ENCODE measurements around the gene NPHP4. TPM values are rescaled to one million over a fixed set of nuclear protein-coding genes. Genes with fewer than 3 reads are reported as not detected.

NPHP4 gene
- total and polyA plus RNA-seq, 9 donors, result 1.9 to 6.4 (median 4.2) TPM

DNA sequence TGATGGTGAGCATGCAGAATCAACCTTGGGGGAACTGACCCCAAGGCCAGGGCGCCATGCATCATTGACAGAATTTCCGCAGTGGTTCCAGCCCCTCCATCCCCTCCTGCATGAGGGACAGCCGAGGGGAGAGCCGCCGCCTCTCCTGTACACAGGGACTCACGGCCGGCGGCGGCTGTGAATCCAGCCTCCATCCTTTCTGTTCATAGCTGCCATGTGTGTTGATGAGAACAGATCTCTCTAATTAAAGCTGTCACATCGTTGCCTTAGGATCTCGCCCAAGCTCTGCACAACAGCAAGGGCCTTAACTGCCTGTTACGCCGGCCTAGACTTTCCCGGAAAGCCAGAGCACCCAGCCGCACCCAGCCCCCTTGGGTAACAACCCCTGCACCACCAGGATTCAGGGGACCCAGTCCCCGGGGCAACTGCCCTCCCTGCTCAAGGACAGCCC, 151.6 kb downstream of the NPHP4 start:
- 70% methylated on average over 9 of the region's 16 CpGs for WGBS (ENCODE audit: insufficient coverage)
- no peak for DNase-seq
- Histone ChIP-seq H3K4me3 (ENCODE audit: low read length) (no peak overlapping the region), H3K27ac (ENCODE audit: low read length) (no peak overlapping the region), H3K4me1 (ENCODE audit: control insufficient read depth, insufficient read depth, low read length) (no peaks in the 10 kb centered on the region), H3K36me3 (ENCODE audit: control insufficient read depth, insufficient read depth, low read length) (no peaks in the 10 kb centered on the region), H3K27me3 (ENCODE audit: control insufficient read depth, insufficient read depth, low read length) (peaks cover 8% of the 10 kb centered on the region), H3K9me3 (replicated peaks; ENCODE audit: control insufficient read depth, low read depth, low read length) (no peaks in the 10 kb centered on the region)

DNA sequence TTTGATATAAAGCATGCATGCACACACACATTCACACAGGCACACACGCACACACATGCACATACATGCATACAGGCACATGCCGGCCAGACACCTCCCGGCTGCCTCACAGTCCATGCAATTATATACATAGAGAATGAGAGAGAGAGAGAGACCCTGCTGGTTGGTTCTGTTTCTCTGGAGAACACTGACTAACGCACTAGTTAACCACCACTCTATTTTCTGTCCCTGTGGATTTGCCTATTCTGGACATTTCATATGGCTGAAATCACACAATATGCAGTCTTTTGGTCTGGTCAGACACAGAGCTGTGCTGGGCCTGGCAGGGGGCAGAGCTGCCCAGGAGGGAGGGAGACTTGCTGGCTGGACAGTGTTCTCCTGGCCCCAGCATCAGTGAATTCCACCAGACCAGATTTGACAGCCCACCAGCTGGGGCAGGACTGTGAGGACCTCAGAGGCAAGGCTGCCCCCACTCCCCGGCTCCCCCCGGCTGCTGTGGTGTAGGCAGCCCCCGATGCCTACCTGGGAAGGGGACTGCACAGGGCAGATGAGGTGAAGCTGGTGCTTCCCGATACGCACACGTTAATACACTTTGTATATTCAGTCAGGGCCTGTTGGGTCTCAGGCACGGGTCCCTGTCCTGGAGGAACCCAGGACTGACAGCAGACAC, 152.2 kb downstream of the NPHP4 start:
- Histone ChIP-seq H3K4me1 (ENCODE audit: control insufficient read depth, insufficient read depth, low read length) (no peaks in the 10 kb centered on the region), H3K36me3 (ENCODE audit: control insufficient read depth, insufficient read depth, low read length) (no peaks in the 10 kb centered on the region), H3K27me3 (ENCODE audit: control insufficient read depth, insufficient read depth, low read length) (peaks cover 8% of the 10 kb centered on the region), H3K4me3 (ENCODE audit: low read length) (no peak overlapping the region), H3K9me3 (replicated peaks; ENCODE audit: control insufficient read depth, low read depth, low read length) (no peaks in the 10 kb centered on the region), H3K27ac (ENCODE audit: low read length) (no peak overlapping the region)
- WGBS (ENCODE audit: insufficient coverage), result 77% methylated on average over 7 of the region's 11 CpGs
- no peak for DNase-seq

- 66% methylated on average over 4 of the region's 6 CpGs for WGBS (ENCODE audit: insufficient coverage)
- H3K36me3 ChIP-seq (ENCODE audit: control insufficient read depth, insufficient read depth, low read length), result no peaks in the 10 kb centered on the region
- H3K27ac ChIP-seq (ENCODE audit: low read length), result no peak overlapping the region
- no peaks in the 10 kb centered on the region for H3K9me3 ChIP-seq (replicated peaks; ENCODE audit: control insufficient read depth, low read depth, low read length)
- no peaks in the 10 kb centered on the region for H3K4me1 ChIP-seq (ENCODE audit: control insufficient read depth, insufficient read depth, low read length)
- H3K4me3 ChIP-seq (ENCODE audit: low read length), result no peak overlapping the region
- H3K27me3 ChIP-seq (ENCODE audit: control insufficient read depth, insufficient read depth, low read length), result peaks cover 8% of the 10 kb centered on the region
- DNase-seq, result no peak
Observed at GRCh38 chr1:5839161-5839880, 152.9 kb downstream of the NPHP4 start.

DNA sequence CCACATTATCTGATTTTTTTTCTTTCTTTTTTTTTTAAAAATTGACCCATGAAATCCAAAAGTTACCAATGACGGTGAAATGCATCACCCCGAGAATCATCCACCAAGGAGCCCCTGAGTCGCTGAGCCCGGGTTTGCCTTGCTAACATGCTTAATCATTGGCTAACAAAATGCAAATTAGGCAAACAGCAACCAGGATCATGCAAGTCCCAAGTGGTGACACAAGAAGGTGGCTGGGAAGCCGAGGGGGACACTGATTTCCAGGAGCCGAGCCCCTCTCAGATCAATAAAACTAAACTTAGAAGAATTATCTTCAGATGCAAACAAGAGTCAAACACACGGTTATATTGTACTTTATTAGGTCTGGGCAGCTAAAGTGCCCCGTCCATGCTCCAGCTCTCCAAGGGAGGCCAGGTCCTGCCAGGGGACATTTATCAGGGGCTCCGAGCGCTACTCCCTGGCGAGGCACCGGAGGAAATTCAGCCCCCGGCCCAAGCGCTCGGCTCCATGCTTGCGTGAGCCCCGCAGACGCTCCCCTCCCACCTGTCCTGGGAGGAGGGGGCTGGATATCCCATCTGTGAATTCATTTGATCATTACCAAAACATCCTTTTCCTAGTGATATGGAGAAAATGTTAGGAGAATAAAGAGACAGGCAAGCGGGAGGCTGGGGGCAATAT, 154.1 kb downstream of the NPHP4 start:
- H3K27ac ChIP-seq (ENCODE audit: low read length), result no peak overlapping the region
- DNase-seq, result no peak
- WGBS (ENCODE audit: insufficient coverage), result 94% methylated on average over 3 of the region's 19 CpGs
- H3K36me3 ChIP-seq (ENCODE audit: control insufficient read depth, insufficient read depth, low read length), result no peaks in the 10 kb centered on the region
- peaks cover 10% of the 10 kb centered on the region for H3K27me3 ChIP-seq (ENCODE audit: control insufficient read depth, insufficient read depth, low read length)
- H3K9me3 ChIP-seq (replicated peaks; ENCODE audit: control insufficient read depth, low read depth, low read length), result no peaks in the 10 kb centered on the region
- H3K4me3 ChIP-seq (ENCODE audit: low read length), result no peak overlapping the region
- H3K4me1 ChIP-seq (ENCODE audit: control insufficient read depth, insufficient read depth, low read length), result no peaks in the 10 kb centered on the region

DNA sequence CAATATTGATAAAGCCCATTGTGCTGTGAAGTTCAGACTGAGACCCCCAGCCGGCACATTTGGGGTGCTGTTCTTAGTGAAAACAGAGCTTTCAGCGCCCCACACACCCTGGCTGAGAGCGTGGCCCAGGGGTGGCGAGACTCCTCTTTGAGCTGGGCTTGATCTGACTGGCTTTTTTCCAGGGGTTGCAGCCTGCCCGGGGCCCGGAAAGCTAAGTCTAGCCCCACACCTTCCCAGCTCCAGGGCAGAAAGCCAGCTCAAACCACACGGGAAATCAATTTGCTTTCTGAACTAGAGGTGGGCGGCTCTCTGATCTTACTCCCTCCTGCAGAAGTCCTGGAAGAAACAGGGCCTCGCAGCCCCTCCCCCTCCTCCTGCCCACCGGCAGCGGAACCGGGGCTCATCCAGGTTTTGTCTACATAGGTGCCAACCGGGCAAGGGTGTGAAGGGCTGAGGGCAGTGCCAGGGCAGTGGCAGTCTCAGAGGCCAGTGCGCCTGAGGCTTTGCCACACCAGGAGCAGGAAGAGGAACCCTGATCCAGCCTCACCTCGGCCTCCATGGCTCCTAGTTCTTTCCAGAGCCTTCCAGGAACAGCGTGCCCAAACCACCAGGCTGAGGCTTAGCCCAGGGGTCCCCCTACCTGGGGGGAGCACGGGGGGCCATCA, 155.3 kb downstream of the NPHP4 start:
- Histone ChIP-seq H3K27ac (ENCODE audit: low read length) (no peak overlapping the region), H3K4me1 (ENCODE audit: control insufficient read depth, insufficient read depth, low read length) (no peaks in the 10 kb centered on the region), H3K27me3 (ENCODE audit: control insufficient read depth, insufficient read depth, low read length) (peaks cover 10% of the 10 kb centered on the region), H3K36me3 (ENCODE audit: control insufficient read depth, insufficient read depth, low read length) (no peaks in the 10 kb centered on the region), H3K4me3 (ENCODE audit: low read length) (no peak overlapping the region), H3K9me3 (replicated peaks; ENCODE audit: control insufficient read depth, low read depth, low read length) (no peaks in the 10 kb centered on the region)
- no peak for DNase-seq
- WGBS (ENCODE audit: insufficient coverage), result 42% methylated on average over 12 of the region's 17 CpGs

GRCh38 chr1:5835179-5835562, 157.1 kb downstream of the NPHP4 start:
- WGBS (ENCODE audit: insufficient coverage), result 68% methylated on average over 7 of the region's 8 CpGs
- Histone ChIP-seq H3K4me3 (ENCODE audit: low read length) (no peak overlapping the region), H3K27ac (ENCODE audit: low read length) (no peak overlapping the region), H3K4me1 (ENCODE audit: control insufficient read depth, insufficient read depth, low read length) (no peaks in the 10 kb centered on the region), H3K9me3 (replicated peaks; ENCODE audit: control insufficient read depth, low read depth, low read length) (no peaks in the 10 kb centered on the region), H3K27me3 (ENCODE audit: control insufficient read depth, insufficient read depth, low read length) (peaks cover 10% of the 10 kb centered on the region), H3K36me3 (ENCODE audit: control insufficient read depth, insufficient read depth, low read length) (no peaks in the 10 kb centered on the region)
- no peak for DNase-seq

DNA sequence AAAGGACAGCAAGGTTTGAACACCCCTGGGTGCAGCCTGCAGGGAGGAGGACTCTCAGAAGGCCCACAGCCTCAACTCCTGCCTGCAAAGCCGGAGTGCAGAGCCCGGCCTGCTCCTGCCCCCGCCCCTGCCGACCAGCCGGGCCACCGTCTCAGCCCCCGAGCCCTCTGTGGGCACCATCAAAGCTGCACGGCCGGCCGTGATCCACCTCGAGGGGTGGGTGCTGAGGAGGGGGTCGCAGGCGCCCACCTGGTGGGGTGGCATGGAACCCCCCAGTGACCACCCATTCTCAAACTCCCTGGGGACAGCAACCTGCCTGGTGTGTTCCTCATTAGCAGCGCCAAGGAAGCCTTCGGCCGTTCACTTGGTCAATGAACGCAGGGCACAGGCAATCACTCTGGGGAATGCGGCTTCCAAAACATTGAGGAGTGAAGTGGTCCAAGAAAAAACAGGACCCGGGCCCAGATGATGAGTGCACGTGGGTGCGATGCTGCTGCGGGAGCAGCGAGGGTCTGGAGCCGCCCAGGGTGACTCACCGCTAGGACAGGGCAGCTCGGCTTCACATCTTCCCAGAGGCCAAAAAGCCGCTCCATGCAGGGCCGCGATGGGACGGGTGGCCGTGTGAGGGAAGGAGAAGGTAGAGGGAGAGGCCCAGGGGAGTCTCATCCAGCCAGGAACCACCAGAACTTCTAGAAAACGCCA, 157.6 kb downstream of the NPHP4 start:
- Histone ChIP-seq H3K4me3 (ENCODE audit: low read length) (no peak overlapping the region), H3K9me3 (replicated peaks; ENCODE audit: control insufficient read depth, low read depth, low read length) (no peaks in the 10 kb centered on the region), H3K27ac (ENCODE audit: low read length) (no peak overlapping the region), H3K36me3 (ENCODE audit: control insufficient read depth, insufficient read depth, low read length) (no peaks in the 10 kb centered on the region), H3K4me1 (ENCODE audit: control insufficient read depth, insufficient read depth, low read length) (no peaks in the 10 kb centered on the region), H3K27me3 (ENCODE audit: control insufficient read depth, insufficient read depth, low read length) (peaks cover 10% of the 10 kb centered on the region)
- DNase-seq, result no peak
- WGBS (ENCODE audit: insufficient coverage), result 72% methylated on average over 24 of the region's 32 CpGs

GRCh38 chr1:5833911-5834310, 158.3 kb downstream of the NPHP4 start:
- H3K27me3 ChIP-seq (ENCODE audit: control insufficient read depth, insufficient read depth, low read length), result peaks cover 10% of the 10 kb centered on the region
- no peaks in the 10 kb centered on the region for H3K4me1 ChIP-seq (ENCODE audit: control insufficient read depth, insufficient read depth, low read length)
- H3K4me3 ChIP-seq (ENCODE audit: low read length), result no peak overlapping the region
- no peaks in the 10 kb centered on the region for H3K9me3 ChIP-seq (replicated peaks; ENCODE audit: control insufficient read depth, low read depth, low read length)
- 59% methylated on average over 7 of the region's 14 CpGs for WGBS (ENCODE audit: insufficient coverage)
- DNase-seq, result no peak
- H3K36me3 ChIP-seq (ENCODE audit: control insufficient read depth, insufficient read depth, low read length), result no peaks in the 10 kb centered on the region
- no peak overlapping the region for H3K27ac ChIP-seq (ENCODE audit: low read length)

GRCh38 chr1:5832916-5833895, 159.0 kb downstream of the NPHP4 start:
- WGBS (ENCODE audit: insufficient coverage), result 67% methylated on average over 35 of the region's 40 CpGs
- no peak overlapping the region for H3K27ac ChIP-seq (ENCODE audit: low read length)
- H3K27me3 ChIP-seq (ENCODE audit: control insufficient read depth, insufficient read depth, low read length), result peaks cover 10% of the 10 kb centered on the region
- no peaks in the 10 kb centered on the region for H3K9me3 ChIP-seq (replicated peaks; ENCODE audit: control insufficient read depth, low read depth, low read length)
- H3K36me3 ChIP-seq (ENCODE audit: control insufficient read depth, insufficient read depth, low read length), result no peaks in the 10 kb centered on the region
- no peak overlapping the region for H3K4me3 ChIP-seq (ENCODE audit: low read length)
- H3K4me1 ChIP-seq (ENCODE audit: control insufficient read depth, insufficient read depth, low read length), result peaks cover 1% of the 10 kb centered on the region
- DNase-seq, result no peak

Data from muscle of leg (tissue), 11 donors.